ENCODE measurements around the gene USP9Y. TPM values are rescaled to one million over a fixed set of nuclear protein-coding genes. Genes with fewer than 3 reads are reported as not detected.

Gene USP9Y
- total RNA-seq, 1 experiment from 2014 or later: not detected

DNA sequence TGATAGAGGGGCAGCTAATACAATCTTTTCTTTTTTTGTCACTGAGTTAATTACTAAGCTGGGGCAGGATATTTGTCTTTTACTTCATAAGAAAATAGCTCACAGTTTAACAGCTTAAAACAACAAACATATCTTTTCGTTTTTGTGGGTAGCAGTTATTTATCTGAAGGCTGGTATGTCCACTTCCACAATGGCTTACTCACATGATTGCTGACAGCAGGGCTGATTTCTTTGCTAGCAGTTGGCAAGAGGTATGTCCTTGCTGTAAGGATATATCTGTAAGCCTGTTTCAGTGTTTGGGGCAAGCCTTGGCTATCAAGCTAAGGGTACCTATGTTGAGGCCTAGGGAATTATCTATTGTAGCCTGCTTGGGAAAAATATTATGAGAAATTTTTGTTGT, 1.1 kb downstream of the USP9Y start:
- ChIA-PET POLR2A (no interaction called here), CTCF (no interaction called here)
- no peak for DNase-seq (ENCODE audit: unreplicated experiment)
- Mint-ChIP-seq H3K9me3 (ENCODE audit: unreplicated experiment) (no peaks in the 10 kb centered on the region), H3K4me3 (ENCODE audit: unreplicated experiment) (no peak overlapping the region), H3K27me3 (ENCODE audit: insufficient read depth, unreplicated experiment) (no peaks in the 10 kb centered on the region), H3K4me1 (ENCODE audit: insufficient read depth, unreplicated experiment) (no peaks in the 10 kb centered on the region), H3K36me3 (ENCODE audit: insufficient read depth, unreplicated experiment) (no peaks in the 10 kb centered on the region), H3K27ac (ENCODE audit: low read depth, unreplicated experiment) (no peak overlapping the region)
- BruUV-seq (replicated peaks): no TSS peak
- intact Hi-C loops (cut with micrococcal nuclease): no loop called here
- TF ChIP-seq, protein P1, sequence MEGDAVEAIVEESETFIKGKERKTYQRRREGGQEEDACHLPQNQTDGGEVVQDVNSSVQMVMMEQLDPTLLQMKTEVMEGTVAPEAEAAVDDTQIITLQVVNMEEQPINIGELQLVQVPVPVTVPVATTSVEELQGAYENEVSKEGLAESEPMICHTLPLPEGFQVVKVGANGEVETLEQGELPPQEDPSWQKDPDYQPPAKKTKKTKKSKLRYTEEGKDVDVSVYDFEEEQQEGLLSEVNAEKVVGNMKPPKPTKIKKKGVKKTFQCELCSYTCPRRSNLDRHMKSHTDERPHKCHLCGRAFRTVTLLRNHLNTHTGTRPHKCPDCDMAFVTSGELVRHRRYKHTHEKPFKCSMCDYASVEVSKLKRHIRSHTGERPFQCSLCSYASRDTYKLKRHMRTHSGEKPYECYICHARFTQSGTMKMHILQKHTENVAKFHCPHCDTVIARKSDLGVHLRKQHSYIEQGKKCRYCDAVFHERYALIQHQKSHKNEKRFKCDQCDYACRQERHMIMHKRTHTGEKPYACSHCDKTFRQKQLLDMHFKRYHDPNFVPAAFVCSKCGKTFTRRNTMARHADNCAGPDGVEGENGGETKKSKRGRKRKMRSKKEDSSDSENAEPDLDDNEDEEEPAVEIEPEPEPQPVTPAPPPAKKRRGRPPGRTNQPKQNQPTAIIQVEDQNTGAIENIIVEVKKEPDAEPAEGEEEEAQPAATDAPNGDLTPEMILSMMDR (IDR thresholded peaks at IDR 0.05; ENCODE audit: unreplicated experiment): no peak

- CTCF ChIA-PET: no interaction called here
- no TSS peak for BruUV-seq (replicated peaks)
- no peak overlapping the region for H3K27ac Mint-ChIP-seq (ENCODE audit: low read depth, unreplicated experiment)
These were observed 9.4 kb downstream of the USP9Y start for GRCh38 chrY:12710460-12710859.

DNA sequence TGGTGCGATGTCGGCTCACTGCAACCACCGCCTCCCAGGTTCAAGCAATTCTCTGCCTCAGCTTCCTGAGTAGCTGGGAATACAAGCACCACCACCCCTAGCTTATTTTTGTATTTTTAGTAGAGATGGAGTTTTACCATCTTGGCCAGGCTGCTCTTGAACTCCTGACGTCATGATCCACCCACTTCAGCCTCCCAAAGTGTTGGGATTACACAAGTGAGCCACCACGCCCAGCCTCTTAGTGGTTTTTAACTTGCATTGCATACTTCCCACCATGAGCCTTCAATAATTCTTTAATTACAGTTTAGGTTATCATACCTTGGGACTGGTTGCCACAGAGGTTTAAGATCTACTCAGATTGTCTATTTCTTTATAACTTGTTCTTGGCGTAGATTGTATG, 14.3 kb downstream of the USP9Y start:
- ChIA-PET CTCF (no interaction called here), POLR2A (no interaction called here)
- no peak overlapping the region for H3K27ac Mint-ChIP-seq (ENCODE audit: low read depth, unreplicated experiment)
- no peak for DNase-seq (ENCODE audit: unreplicated experiment)
- H3K27me3 Mint-ChIP-seq (ENCODE audit: insufficient read depth, unreplicated experiment): no peaks in the 10 kb centered on the region
- TF ChIP-seq, protein P1 (IDR thresholded peaks at IDR 0.05; ENCODE audit: unreplicated experiment): no peak
- intact Hi-C loops (cut with micrococcal nuclease): no loop called here
- no peaks in the 10 kb centered on the region for H3K9me3 Mint-ChIP-seq (ENCODE audit: unreplicated experiment)
- no peaks in the 10 kb centered on the region for H3K36me3 Mint-ChIP-seq (ENCODE audit: insufficient read depth, unreplicated experiment)
- no TSS peak for BruUV-seq (replicated peaks)
- no peak overlapping the region for H3K4me3 Mint-ChIP-seq (ENCODE audit: unreplicated experiment)
- no peaks in the 10 kb centered on the region for H3K4me1 Mint-ChIP-seq (ENCODE audit: insufficient read depth, unreplicated experiment)

More at GRCh38 chrY:12710460-12710859, 9.4 kb downstream of the USP9Y start:
- Mint-ChIP-seq H3K4me1 (ENCODE audit: insufficient read depth, unreplicated experiment) (no peaks in the 10 kb centered on the region), H3K9me3 (ENCODE audit: unreplicated experiment) (no peaks in the 10 kb centered on the region), H3K27me3 (ENCODE audit: insufficient read depth, unreplicated experiment) (no peaks in the 10 kb centered on the region), H3K36me3 (ENCODE audit: insufficient read depth, unreplicated experiment) (no peaks in the 10 kb centered on the region), H3K4me3 (ENCODE audit: unreplicated experiment) (no peak overlapping the region)
- POLR2A ChIA-PET: no interaction called here
- DNase-seq (ENCODE audit: unreplicated experiment): no peak
- intact Hi-C loops (cut with micrococcal nuclease): no loop called here
- TF ChIP-seq, protein P1 (IDR thresholded peaks at IDR 0.05; ENCODE audit: unreplicated experiment): no peak

DNA sequence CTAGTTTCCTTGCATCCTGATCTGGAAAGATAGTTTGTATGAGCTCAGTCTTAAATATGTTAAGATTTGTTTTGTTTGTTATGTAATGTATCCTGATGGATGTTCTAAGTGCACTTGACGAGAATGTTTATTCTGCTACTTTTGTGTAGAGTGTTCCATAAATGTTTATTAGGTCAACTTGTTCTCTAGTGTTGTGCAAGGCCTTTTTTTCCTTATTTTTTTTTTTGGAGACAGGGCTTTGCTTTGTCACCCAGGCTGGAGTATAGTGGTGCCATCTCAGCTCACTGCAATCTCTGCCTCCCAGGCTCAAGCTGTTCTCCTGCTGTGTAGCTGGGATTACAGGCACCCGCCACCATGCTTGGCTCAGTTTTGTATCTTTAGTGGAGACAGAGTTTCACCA, 28.7 kb downstream of the USP9Y start:
- Mint-ChIP-seq H3K9me3 (ENCODE audit: unreplicated experiment) (no peaks in the 10 kb centered on the region), H3K4me1 (ENCODE audit: insufficient read depth, unreplicated experiment) (no peaks in the 10 kb centered on the region), H3K36me3 (ENCODE audit: insufficient read depth, unreplicated experiment) (no peaks in the 10 kb centered on the region), H3K4me3 (ENCODE audit: unreplicated experiment) (no peak overlapping the region), H3K27me3 (ENCODE audit: insufficient read depth, unreplicated experiment) (no peaks in the 10 kb centered on the region), H3K27ac (ENCODE audit: low read depth, unreplicated experiment) (no peak overlapping the region)
- TF ChIP-seq, protein P1 (IDR thresholded peaks at IDR 0.05; ENCODE audit: unreplicated experiment): no peak
- BruUV-seq (replicated peaks): no TSS peak
- ChIA-PET CTCF (no interaction called here), POLR2A (no interaction called here)
- intact Hi-C loops (cut with micrococcal nuclease): no loop called here
- DNase-seq (ENCODE audit: unreplicated experiment): no peak
